NCI-H1930 (cell line): ENCODE results near the gene MELK.

Experiments used
- DNase-seq, 2 experiments: peaks; one replicate each; lab custom pipeline; 2025; lab: John Stamatoyannopoulos, UW

MELK gene

DNA sequence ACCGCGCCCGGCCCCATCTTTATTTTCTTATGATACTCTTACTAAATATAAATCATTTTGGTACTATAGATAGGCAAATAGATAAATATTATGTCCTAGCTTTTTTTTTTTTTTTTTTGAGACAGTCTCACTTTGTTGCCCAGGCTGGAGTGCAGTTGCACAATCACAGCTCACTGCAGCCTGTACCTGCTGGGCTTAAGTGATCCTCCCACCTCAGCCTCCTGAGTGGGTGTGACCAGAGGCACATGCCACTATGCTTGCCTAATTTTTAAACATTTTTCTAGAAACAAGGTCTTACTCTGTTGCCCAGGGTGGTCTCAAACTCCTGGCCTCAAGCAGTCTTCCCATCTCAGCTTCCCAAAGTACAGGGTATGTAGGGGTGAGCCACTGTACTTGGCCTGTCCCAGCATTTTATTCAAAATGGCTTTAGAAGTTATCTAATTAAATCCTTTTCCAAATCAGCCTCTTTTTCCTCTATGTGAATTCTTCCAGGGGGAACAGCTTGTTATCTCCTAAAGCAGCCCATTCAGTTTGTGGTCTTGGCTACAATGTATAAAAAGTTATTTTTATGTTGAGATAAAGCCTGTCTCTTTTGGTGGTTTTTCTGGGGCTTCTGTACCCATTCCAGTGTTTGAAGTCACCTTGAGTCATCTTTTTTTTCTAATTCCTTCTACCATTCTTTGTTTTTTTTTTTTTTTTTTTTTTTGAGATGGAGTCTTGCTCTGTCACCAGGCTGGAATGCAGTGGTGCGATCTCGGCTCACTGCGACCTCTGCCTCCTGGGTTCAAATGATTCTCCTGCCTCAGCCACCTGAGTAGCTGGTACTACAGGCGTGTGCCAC lies 12.1 kb downstream of the MELK start:
- DNase-seq, result no peak

- no peak for DNase-seq
These were observed 17.5 kb downstream of the MELK start for GRCh38 chr9:36590231-36590630.

GRCh38 chr9:36592801-36593583 lies 20.3 kb downstream of the MELK start:
- DNase-seq, result no peak

GRCh38 chr9:36594213-36594612 lies 21.5 kb downstream of the MELK start:
- DNase-seq, result no peak

DNA sequence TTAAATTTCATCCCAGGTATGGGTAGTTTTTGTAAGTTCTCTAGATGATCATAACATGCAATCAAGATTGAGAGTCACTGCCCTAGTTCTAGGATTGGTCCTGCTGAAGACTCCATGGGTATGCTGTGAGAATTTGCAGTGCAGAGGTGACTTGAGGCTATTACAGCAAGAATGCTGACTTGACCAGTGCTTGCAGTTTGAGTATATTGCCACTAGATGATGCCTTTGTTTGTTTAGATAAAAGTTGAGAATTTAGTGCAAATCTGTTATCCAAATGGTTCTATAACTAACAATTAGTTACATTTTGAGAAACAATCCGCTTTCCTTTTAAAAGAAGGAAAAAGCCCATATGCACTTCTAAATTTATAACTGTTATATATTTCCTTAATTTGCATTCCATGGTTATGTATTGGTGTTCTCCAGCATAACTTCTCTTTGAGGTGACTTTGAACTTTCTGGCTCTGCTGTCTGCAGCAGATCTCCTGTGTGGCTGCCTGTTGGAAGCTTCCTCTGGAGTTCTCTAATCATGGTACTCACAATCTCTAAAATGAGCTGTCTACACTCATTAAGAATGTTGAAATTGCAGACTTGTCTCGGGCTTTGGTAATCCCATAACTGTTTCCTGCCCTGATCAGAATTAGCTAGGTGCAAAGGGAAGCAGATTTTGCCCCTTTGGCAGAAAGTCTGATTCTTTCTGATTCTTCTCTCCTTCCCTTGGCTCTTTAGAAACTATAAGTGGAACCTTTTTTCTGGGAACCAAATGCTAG lies 24.9 kb downstream of the MELK start:
- DNase-seq, result no peak

- DNase-seq, result no peak
These were observed 25.6 kb downstream of the MELK start for GRCh38 chr9:36598273-36598672.

DNA sequence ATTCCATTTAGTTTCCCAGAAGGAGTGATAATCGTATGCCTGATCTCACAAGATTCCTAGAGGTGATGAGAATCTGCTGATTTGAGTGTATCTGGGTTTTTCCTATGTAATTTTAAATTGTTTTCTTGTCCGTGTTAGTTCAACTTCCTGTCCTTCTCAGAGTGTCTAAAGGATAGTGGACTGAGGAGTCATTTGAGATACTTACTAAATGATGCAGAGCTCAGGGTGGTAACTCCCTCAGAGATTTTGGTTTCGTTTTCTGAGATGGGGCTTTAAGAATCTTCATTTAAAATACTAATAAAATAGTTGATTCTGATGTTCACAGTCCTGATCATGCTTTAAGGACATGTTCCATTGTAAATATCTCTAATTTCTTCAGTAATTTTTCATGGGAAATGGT lies 30.3 kb downstream of the MELK start:
- no peak for DNase-seq

DNA sequence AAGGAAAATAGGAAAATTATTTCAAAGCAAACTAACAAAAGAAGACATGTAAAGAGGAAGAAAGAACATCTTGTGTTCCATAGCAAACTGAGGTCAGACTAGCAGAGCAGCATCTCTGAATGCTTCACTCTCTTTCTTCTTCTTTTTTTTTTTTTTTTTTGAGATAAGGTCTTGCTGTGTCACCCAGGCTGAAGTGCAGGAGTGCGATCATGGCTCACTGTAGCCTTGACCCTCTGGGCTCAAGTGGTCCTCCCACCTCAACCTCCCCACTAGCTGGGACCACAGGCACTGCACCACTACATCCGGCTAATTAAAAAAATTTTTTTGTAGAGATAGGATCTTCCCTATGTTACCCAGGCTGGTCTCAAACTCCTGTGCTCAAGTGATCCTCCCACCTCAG lies 36.6 kb downstream of the MELK start:
- no peak for DNase-seq

DNA sequence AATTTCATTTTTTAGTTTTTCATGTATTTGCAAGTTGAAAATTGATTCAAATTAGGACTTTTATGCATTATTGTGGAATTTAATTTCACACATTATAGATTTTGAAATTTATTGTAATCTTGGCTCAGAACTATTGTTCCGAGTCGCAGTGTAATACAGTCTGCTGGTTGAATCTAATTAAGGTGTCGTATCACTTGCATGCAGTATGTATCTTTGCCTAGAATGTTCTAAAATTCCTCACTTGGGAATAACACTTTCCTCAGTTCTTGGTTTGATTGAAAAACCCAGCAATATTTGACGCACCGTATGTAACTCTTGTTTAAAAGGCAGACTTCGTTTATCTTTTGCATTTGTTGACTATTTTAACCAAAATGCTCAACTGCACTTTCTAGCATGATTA lies 49.4 kb downstream of the MELK start:
- no peak for DNase-seq

GRCh38 chr9:36623280-36623679 lies 50.6 kb downstream of the MELK start:
- DNase-seq, result no peak

DNA sequence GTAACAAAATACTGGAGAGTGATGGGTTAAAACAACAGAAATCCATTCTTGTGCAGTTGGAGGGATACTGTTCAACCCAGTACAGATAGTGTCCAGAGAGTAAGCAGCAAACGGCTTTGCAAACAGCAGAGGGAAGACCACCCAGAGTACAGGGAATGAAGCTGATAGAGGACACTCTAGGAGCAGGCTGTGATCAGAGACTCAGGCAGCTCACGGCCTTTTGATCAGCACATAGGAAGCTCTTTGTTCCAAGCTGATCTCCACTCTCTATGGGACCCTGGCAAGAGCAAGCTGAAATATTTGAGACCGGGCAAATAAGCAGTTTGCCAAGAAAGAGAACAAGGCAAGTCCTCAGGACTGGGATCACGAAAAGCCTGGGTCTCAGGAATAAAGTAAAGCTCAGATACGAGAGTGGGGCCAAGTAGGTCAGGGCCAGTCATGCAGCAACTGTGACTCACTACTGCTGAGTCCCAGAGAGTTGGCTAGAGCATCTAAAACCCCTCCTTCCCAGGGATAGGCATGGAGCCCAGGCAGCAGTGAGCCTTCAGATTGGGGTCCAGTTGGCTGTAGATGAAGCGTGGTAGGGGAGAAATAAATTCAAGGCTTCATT lies 52.4 kb downstream of the MELK start:
- no peak for DNase-seq

DNA sequence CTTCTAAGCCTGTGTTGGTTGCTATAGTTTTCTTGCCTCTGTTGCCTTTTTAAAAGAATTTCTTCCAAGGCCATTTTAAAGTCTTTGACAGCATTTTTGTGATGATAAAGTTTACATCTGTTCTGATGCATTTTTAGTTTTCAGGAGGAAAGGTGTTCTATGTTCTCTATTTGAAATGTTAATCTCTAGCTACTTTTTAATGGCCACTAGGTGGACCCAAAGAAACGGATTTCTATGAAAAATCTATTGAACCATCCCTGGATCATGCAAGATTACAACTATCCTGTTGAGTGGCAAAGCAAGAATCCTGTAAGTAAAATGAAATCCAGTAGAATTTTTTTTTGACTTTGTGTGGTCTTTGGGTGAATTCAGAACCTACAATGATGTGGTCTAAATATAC lies 60.2 kb downstream of the MELK start:
- no peak for DNase-seq

- DNase-seq, result no peak
These were observed 65.0 kb downstream of the MELK start for GRCh38 chr9:36637491-36638270.

DNA sequence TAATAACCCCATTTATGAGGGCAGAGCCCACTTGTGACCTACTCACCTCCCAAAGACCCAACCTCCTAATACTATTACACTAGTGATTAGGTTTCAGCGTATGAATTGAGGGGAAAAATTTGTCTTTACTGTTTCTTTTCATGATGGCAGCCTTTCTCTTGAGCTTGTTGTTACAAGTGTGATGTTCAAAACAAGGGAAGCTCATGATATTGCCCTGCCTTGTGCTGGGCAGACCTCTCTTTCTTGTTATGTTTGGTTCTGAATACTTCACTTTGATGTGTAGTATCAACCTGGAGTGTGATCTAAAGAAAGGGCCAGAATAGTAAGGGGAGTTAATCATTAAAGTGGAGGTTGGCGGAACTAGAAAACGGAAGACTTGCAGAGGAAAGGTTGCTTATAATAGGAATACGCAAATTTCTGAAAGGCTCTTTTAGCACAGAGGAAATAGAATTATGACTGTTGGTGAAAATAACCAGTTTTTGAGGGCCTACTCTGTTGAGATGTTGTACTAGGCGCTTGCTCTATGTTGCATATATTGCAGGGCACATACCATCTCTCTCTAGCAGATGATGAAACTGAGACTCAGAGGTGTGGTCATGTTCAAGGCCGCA lies 68.2 kb downstream of the MELK start:
- no peak for DNase-seq

DNA sequence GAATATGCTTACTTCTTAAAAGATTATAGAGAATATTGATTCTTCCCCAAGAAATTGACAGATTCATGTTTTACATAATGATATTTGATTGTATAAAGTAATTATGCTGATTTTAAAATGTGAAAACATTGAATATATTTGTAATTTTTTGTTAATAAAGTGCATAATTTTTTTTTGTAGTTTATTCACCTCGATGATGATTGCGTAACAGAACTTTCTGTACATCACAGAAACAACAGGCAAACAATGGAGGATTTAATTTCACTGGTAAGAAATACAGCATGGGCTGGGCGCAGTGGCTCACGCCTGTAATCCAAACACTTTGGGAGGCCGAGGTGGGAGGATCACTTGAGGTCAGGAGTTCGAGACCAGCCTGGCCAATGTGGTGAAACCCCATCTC lies 70.1 kb downstream of the MELK start:
- DNase-seq, result no peak

DNA sequence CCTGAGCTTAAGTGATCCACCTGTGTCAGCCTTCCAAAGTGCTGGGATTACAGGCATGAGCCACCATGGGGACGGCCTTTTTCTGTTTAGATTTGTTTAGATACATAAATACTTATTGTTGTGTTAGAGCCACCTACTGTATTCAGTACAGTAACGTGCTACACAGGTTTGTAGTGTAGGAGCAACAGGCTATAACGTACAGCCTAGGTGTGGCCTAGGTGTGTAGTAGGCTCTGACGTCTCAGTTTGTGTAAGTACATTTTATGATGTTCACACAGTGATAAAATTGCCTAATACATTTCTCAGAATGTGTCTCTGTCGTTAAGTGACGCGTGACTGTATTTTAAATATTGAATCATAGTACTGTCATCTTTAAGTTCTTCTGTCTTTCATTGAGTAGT lies 84.1 kb downstream of the MELK start:
- DNase-seq, result no peak

- DNase-seq, result no peak
These were observed 86.8 kb downstream of the MELK start for GRCh38 chr9:36659500-36659899.

DNA sequence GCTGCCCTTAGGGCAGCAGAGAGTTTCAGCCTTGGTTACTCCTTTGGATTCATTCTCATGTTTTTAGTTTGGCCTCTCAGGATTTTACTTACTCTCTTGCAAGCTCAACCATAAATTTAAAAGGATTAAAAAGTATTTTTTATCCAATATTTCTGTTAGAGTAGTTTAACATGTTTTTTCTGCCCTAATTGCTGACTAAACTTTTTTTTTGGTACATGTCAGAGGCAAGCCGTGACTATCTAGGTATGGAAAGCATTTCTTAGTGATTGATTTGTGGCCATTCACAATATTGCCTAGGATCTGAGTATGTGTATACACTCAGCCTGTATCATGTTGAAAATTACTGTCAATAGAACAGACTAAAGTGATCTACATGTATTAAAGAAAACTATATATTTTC lies 92.1 kb downstream of the MELK start:
- no peak for DNase-seq

- no peak for DNase-seq
These were observed 92.7 kb downstream of the MELK start for GRCh38 chr9:36665387-36665786.

DNA sequence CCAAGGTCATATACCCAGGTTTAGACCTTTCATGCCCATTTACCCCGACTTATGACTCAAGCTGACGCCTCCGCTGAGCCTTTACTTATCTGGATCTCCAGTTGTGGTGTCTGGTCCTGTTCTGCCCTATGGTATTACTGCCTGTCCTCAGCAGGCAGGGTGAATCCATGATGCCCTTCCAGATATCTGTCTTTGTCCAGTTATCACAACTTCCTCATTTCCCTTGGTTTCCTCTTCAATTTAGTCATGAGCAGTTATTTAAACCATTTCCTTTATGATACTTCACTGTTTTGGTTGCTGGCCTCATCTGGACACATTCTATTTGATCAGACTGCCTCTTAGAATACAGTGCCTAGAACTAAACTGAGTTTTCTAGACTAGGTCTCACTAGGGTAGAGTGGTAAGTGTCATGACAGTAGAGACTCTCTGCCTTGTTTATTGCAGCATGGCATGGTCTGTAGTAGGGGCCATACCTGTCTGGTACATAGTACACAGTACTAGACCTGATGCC lies 93.3 kb downstream of the MELK start:
- no peak for DNase-seq

DNA sequence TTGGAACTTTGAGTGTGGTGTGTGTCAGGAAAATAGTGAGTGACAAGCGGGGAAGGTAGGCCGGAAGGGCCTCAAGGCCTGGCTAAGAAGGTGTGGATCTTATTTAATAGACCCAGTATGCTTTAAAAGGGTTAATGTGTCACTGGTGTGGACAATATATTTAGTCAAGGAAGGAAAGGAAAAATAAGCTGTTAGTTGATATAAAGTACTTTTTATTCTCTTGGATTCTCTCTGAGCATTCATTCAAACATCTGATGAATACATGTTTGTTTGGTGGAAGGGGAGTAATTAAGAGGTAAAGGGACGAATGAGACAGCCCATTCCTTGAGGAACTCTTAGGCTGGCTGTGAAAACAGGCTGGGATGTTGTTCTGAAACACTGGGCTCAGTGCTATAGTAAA lies 98.9 kb downstream of the MELK start:
- DNase-seq, result no peak
